SK-N-SH (cell line): Measurements from ENCODE around the gene HOXC11. TPM values are rescaled to one million over a fixed set of nuclear protein-coding genes. Genes with fewer than 3 reads are reported as not detected.
A peak's percentile ranks its signal among the peaks of the same experiment; 100 is the strongest.

ENCODE experiments used
- CTCF ChIA-PET: fragments of 300-600, 350-600 bp; formaldehyde crosslinking; extraction: SDS; loops from one replicate; lab custom pipeline; 2021; lab: Yijun Ruan, JAX
- POLR2A ChIA-PET: fragments of 350-600 bp; sonication (Branson Sonifier 250); formaldehyde crosslinking; extraction: SDS; loops from one replicate; lab custom pipeline; 2020; ENCODE audit warnings: antibody characterized with exemption, inconsistent platforms; lab: Yijun Ruan, JAX
- DNase-seq: peaks from one replicate; pipeline ENCODE4 v3.0.0; 2012
- H2AFZ ChIP-seq: fragments of 200-600 bp; sonication (generic); 2 replicates; pipeline ENCODE4 v1.8.1; 2016; ENCODE audit warnings: antibody characterized with exemption, mild to moderate bottlenecking, low read depth
- H3F3A ChIP-seq: fragments of 200-600 bp; sonication (generic); replicated peaks from 2 replicates; pipeline ENCODE3; 2016; ENCODE audit warnings: antibody characterized with exemption, mild to moderate bottlenecking; ENCODE audit not compliant: insufficient read depth
- H3K27ac ChIP-seq, 2 experiments: fragments of 200-500 bp in 1 of 2; fragments of 200-600 bp in 1 of 2; sonication (Bioruptor generic) in 1 of 2; sonication (generic), shearing (Covaris generic) in 1 of 2; 2 replicates each; pipeline versions ENCODE4 v1.5.1 to v1.6.1; 2014 to 2016; ENCODE audit warnings: low read depth in 2 of 2, inconsistent platforms in 1 of 2, low read length in 1 of 2, mild to moderate bottlenecking in 1 of 2, mixed read lengths in 1 of 2
- H3K27me3 ChIP-seq: fragments of 200-600 bp; sonication (generic), shearing (Covaris generic); 2 replicates; pipeline ENCODE4 v1.6.1; 2016; ENCODE audit warnings: mixed run types; ENCODE audit not compliant: insufficient read depth
- H3K36me3 ChIP-seq, 2 experiments: fragments of 200-500 bp in 1 of 2; fragments of 200-600 bp in 1 of 2; sonication (Bioruptor generic) in 1 of 2; sonication (generic) in 1 of 2; replicated peaks in 1 of 2; 2 replicates each; pipeline versions ENCODE3 to v1.5.1; 2014 to 2016; ENCODE audit warnings: low read length in 1 of 2, mild to moderate bottlenecking in 1 of 2; ENCODE audit not compliant: insufficient read depth in 2 of 2, control insufficient read depth in 1 of 2
- H3K4me1 ChIP-seq, 2 experiments: fragments of 200-500 bp in 1 of 2; fragments of 200-600 bp in 1 of 2; sonication (Bioruptor generic) in 1 of 2; sonication (generic), shearing (Covaris generic) in 1 of 2; 2 replicates each; pipeline versions ENCODE4 v1.5.1 to v1.6.1; 2014 to 2016; ENCODE audit warnings: low read depth in 1 of 2, low read length in 1 of 2, mixed run types in 1 of 2; ENCODE audit not compliant: insufficient read depth in 2 of 2, control insufficient read depth in 1 of 2
- H3K4me2 ChIP-seq: fragments of 200-600 bp; sonication (generic), shearing (Covaris generic); 2 replicates; pipeline ENCODE4 v1.6.1; 2017; ENCODE audit warnings: mixed run types
- H3K4me3 ChIP-seq, 2 experiments: fragments of 200-500 bp in 1 of 2; fragments of 200-600 bp in 1 of 2; sonication (Bioruptor generic) in 1 of 2; sonication (generic), shearing (Covaris generic) in 1 of 2; 2 replicates each; pipeline versions ENCODE4 v1.5.1 to v1.8.1; 2014 to 2016; ENCODE audit warnings: low read depth in 2 of 2, inconsistent platforms in 1 of 2, low read length in 1 of 2, mild to moderate bottlenecking in 1 of 2, mixed read lengths in 1 of 2, moderate library complexity in 1 of 2
- H3K79me2 ChIP-seq: fragments of 200-600 bp; sonication (generic); 2 replicates; pipeline ENCODE4 v1.8.1; 2017; ENCODE audit warnings: mild to moderate bottlenecking; ENCODE audit not compliant: insufficient read depth
- H3K9ac ChIP-seq: fragments of 200-600 bp; sonication (generic); 2 replicates; pipeline ENCODE4 v1.6.1; 2017; ENCODE audit warnings: mixed run types
- H3K9me2 ChIP-seq: fragments of 200-600 bp; sonication (generic); 2 replicates; pipeline ENCODE4 v1.6.1; 2017; ENCODE audit warnings: mixed run types
- H3K9me3 ChIP-seq: fragments of 200-600 bp; sonication (generic); 2 replicates; pipeline ENCODE4 v1.6.1; 2017; ENCODE audit warnings: mixed run types, mild to moderate bottlenecking, moderate library complexity
- H4K20me1 ChIP-seq: fragments of 200-600 bp; sonication (generic); 2 replicates; pipeline ENCODE4 v1.6.1; 2017; ENCODE audit warnings: mild to moderate bottlenecking, mixed run types; ENCODE audit not compliant: insufficient read depth
- EP300 ChIP-seq, 2 experiments: IDR thresholded peaks; 2 replicates each; pipeline versions ENCODE4 v1.4.0 to v1.6.1; 2012; ENCODE audit warnings: borderline replicate concordance in 1 of 2, low read depth in 1 of 2, low read length in 1 of 2
- EZH2phosphoT487 ChIP-seq: fragments of 200-600 bp; sonication (generic); IDR thresholded peaks from 2 replicates; pipeline ENCODE4 v1.6.1; 2017; ENCODE audit warnings: low read depth, mixed run types, mild to moderate bottlenecking, antibody characterized with exemption, moderate library complexity, borderline replicate concordance
- GATA2 ChIP-seq: sonication (generic); formaldehyde crosslinking; IDR thresholded peaks from 2 replicates; pipeline ENCODE4 v1.5.0; 2020; ENCODE audit warnings: mild to moderate bottlenecking, missing genetic modification reagents
- IRF3 ChIP-seq: fragments of 150-350 bp; IDR thresholded peaks from 2 replicates; pipeline ENCODE4 v1.6.1; 2016; ENCODE audit warnings: mild to moderate bottlenecking, low read depth, low read length
- PBX3 ChIP-seq: IDR thresholded peaks from 2 replicates; pipeline ENCODE4; 2012
- RCOR1 ChIP-seq: fragments of 150-350 bp; IDR thresholded peaks from 2 replicates; pipeline ENCODE4 v1.6.1; 2017; ENCODE audit warnings: antibody characterized with exemption, low read length
- RXRA ChIP-seq: IDR thresholded peaks from 2 replicates; pipeline ENCODE4 v1.4.0; 2012; ENCODE audit warnings: low read depth, mild to moderate bottlenecking, borderline replicate concordance
- USF2 ChIP-seq: fragments of 150-350 bp; IDR thresholded peaks from 2 replicates; pipeline ENCODE4 v1.6.1; 2017; ENCODE audit warnings: antibody characterized with exemption, low read length, low read depth, borderline replicate concordance
- WGBS: methylation state at CpG from one replicate; pipeline ENCODE4 v1.1.6; 2017; ENCODE audit warnings: low lambda C conversion rate; 5-methylcytosine and 5-hydroxymethylcytosine counted together
- polyA plus RNA-seq, 3 experiments: library from polyadenylated mRNA; depleted of rRNA; stranded (reverse); fragments of >200 nt; gene quantifications; 2 replicates each; pipeline ENCODE4 v1.2.3, GENCODE V29; 2012

HOXC11 gene
- polyA plus RNA-seq, 1 of the 3 experiments (the other 2 are of a cell fraction), result not detected

- Histone ChIP-seq H3K27me3 (peaks cover 42% of the 10 kb centered on the region), H3K9ac (no peak overlapping the region), H3F3A (no peaks in the 10 kb centered on the region), H2AFZ (no peak overlapping the region), H3K9me3 (no peaks in the 10 kb centered on the region), H3K9me2 (no peaks in the 10 kb centered on the region), H3K4me2 (no peak overlapping the region), H3K4me3 (no peak overlapping the region), H3K79me2 (no peaks in the 10 kb centered on the region), H3K36me3 (no peaks in the 10 kb centered on the region), H4K20me1 (no peaks in the 10 kb centered on the region), H3K4me1 (peaks cover 0 to 16% of the 10 kb centered on the region in 2 experiments; a peak in 2 of 4 replicates), H3K27ac (no peak overlapping the region)
- CTCF ChIA-PET, result interaction anchor here (0.6 to 24.5 kb wide), 14 partner anchors 7 to 370 kb away, joined by 3 to 568 read pairs (median 4); partner anchors contain the start of genes HOXC10, HOXC5, HOXC8 and SMUG1
- POLR2A ChIA-PET, result interaction anchor here (0.5 kb wide), 1 partner anchor 14 kb away, joined by 3 read pairs; no protein-coding TSS in a partner anchor
- 74% methylated on average over 11 of the region's 11 CpGs for WGBS
- TF ChIP-seq GATA2 (CRISPR knock-in tag), result no peak
- no peak for TF ChIP-seq IRF3
- TF ChIP-seq EP300 (IDR thresholded peaks at IDR 0.05; ENCODE audit: borderline replicate concordance in 1 of 2, low read depth in 1 of 2, low read length in 1 of 2), result no peak
- TF ChIP-seq RCOR1, result no peak
- TF ChIP-seq RXRA, result no peak
- no peak for TF ChIP-seq EZH2phosphoT487
- no peak for TF ChIP-seq PBX3
- no peak for DNase-seq
Measured at GRCh38 chr12:53998110-53998899, 25.4 kb downstream of the HOXC11 start.

GRCh38 chr12:53998900-53999236, 25.9 kb downstream of the HOXC11 start:
- H3K4me1 ChIP-seq, result peaks cover 0 to 16% of the 10 kb centered on the region in 2 experiments; a peak in 2 of 4 replicates
- no peaks in the 10 kb centered on the region for H3K9me2 ChIP-seq
- H3K9ac ChIP-seq, result no peak overlapping the region
- no peak for TF ChIP-seq USF2
- H3K4me3 ChIP-seq, result peak overlapping the region in 1 of 2 experiments; percentile 80; a peak in 2 of 4 replicates
- H3K79me2 ChIP-seq, result no peaks in the 10 kb centered on the region
- no peak overlapping the region for H3K27ac ChIP-seq
- H3F3A ChIP-seq, result no peaks in the 10 kb centered on the region
- H3K36me3 ChIP-seq, result no peaks in the 10 kb centered on the region
- CTCF ChIA-PET, result interaction anchor here (0.8 to 24.5 kb wide), 12 partner anchors 8 to 370 kb away, joined by 3 to 568 read pairs (median 7); partner anchors contain the start of genes HOXC10, HOXC5, HOXC8 and SMUG1
- H4K20me1 ChIP-seq, result no peaks in the 10 kb centered on the region
- WGBS, result 43% methylated on average over 13 of the region's 13 CpGs
- peak overlapping the region; percentile 99; the same call in 1 of the 2 replicates for H3K4me2 ChIP-seq
- H3K27me3 ChIP-seq, result peaks cover 36% of the 10 kb centered on the region
- no peak overlapping the region; the same call in 1 of the 2 replicates for H2AFZ ChIP-seq
- no peaks in the 10 kb centered on the region for H3K9me3 ChIP-seq
- POLR2A ChIA-PET, result interaction anchor here (0.5 to 1.8 kb wide), 2 partner anchors 15 to 209 kb away, joined by 3 to 5 read pairs; no protein-coding TSS in a partner anchor
- no peak for DNase-seq
